RPMI7951 (cell line): ENCODE results near the gene SCUBE2. TPM values are rescaled to one million over a fixed set of nuclear protein-coding genes. Genes with fewer than 3 reads are reported as not detected.
"Not testable (repeated sequence)": the region's sequence is repeated elsewhere in the genome, so short reads cannot be mapped to it uniquely, and the experiment has no call there.

Source experiments
- DNase-seq: peaks from one replicate; pipeline ENCODE4 v3.0.0-alpha.2; 2012; ENCODE audit warnings: low read depth
- total RNA-seq: library from RNA; depleted of rRNA; stranded (reverse); fragments of >200 nt; shearing (Covaris generic); gene quantifications from 2 replicates; pipeline ENCODE4 v1.2.3, GENCODE V29; 2014

The SCUBE2 gene
- total RNA-seq, 1 experiment from 2014 or later = 0.36 TPM

DNA sequence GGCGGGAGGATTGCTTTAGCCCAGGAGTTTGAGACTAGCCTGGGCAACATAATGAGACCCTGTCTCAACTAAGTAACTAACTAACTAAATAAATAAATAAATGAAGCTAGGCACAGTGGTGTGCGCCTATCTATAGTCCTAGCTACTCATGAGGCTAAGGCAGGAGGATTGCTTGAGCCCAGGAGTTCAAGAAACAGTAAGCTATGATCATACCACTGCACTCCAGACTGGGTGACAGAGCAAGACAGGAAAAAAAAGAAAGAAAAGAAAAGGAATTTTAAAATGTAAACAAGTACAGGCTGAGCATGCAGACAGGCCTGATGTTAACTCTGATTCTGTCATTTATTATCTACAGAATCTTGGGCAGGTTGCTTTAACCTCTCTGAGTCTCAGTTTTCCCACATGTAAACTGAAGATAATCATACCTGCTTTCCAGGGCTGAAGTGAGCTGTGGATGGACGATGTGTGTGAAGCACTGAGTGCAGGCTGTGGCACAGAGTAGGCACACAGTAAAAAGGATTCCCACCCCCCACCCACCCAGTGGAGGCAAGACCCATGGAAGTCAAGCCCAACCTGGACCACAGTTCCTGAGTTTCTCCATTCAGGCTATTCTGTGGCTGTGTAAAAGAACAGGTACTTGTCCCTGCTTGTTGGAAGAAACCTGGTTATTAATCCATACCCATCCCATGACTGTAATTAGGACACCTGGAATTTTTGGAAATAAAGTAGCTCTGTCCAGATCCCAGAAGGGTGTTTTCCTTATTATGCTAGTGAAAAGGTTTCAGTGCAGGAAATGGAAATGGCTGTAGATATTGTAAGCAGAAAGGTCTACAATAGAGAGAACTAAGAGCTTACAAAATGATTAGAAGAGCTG, 18.7 kb upstream of the SCUBE2 start:
- DNase-seq = no peak

DNA sequence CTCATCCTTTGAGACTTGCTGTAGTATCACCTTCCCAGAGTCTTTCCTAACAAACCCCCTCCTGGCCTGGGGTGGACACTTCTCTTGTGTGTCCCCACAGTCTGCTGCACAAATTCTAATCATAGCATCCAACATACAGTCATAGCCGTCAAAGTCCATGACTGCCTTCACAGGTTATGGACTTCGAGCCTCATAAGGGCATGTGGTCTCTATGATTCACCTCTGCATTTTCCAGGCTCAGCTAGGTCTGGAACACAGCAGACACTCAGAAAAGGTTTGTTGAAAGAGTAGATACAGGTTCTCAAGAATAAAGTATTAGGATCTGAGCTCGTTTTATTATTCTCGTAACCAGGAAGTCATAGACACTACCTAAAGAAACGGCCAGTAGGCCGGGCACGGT, 13.2 kb upstream of the SCUBE2 start:
- no peak for DNase-seq

DNA sequence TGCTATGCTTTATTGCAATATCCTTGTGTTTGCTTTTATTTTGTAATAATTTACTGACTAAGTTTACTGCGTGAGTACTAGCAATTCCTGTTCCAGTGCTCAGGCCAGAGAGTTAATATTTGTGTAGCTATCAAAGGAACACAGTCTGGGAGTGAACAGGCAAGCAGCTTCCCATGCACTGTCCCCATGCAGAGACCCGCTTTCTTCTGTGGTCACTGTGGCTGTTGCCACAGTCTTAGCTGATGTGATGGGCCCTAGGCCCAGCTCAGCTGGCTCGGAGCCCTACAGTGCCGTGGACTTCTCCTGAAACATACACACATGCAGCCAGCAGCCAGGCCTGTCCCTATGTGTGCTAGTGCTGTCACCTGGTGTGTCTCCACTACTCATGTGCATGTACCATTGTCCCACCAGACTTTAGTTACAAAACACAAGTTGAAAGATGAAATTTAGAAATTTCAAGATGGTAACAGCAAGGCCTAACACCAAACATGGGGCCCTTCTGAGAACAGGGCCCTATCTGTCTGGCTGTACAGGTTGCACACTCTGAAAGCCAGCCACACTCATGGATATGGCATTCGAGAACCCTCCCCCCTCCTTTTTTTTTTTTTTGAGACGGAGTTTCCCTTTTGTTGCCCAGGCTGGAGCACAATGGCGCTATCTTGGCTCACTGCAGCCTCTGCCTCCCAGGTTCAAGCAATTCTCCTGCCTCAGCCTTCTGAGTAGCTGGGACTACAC, 12.3 kb upstream of the SCUBE2 start:
- no peak for DNase-seq

DNA sequence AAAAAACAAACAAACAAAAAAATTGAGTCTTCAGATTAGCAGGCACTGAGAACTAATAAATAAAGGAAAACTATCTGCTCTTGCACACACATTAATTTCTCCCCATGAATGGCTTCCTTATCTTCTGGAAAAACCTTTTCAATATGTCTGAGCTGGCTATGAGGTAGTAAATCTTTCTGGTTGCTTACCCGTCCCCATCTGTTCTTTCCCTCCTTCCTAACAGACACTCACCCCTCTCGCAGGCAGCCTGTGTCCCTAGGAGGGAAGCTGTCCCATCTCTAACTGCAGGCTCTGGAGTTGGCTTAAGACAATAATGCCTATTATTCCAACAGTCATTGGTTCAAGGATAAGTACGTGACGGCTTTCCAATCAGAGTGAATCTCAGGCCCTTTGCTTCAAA, 8.2 kb upstream of the SCUBE2 start:
- no peak for DNase-seq

DNA sequence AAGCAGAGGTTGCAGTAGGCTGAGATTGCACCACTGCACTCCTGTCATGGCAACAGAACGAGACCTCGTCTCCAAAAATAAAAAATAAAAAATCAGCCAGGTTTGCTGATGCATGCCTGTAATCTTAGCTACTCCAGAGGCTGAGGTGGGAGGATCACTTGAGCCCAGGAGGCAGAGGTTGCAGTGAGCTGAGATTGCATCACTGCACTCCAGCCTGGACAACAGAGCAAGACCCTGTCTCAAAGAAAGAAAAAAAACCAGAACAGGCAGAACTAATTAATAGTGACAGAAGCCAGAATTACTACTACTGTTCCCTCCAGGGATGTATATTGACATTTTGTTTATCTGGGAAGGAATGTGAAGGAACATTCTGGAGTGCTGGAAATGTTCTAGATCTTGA, 7.1 kb upstream of the SCUBE2 start:
- not testable (repeated sequence) for DNase-seq

DNA sequence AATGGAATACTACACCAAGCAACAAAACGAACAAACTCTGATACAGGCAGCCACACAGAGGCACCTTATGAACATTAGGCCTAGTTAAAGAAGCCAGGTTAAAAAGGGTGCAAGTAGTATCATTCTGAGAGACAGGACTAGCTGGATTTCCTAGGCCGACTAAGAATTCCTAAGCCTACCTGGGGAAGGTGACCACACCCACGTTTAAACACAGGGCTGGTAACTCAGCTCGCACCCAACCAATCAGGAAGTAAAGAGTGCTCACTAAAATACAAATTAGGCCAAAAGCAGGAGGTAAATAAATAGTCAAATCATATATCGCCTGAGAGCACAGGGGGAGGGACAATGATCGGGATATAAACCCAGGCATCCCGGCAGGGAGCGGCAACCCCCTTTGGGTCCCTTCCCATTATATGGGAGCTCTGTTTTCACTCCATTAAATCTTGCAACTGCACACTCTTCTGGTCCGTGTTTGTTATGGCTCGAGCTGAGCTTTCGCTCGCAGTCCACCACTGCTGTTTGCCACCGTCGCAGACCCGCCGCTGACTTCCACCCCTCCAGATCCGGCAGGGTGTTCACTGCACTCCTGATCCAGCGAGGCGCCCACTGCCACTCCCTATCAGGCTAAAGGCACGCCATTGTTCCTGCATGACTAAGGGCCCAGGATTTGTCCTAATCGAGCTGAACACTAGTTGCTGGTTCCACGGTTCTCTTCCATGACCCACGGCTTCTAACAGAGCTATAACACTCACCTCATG, 6.0 kb upstream of the SCUBE2 start:
- not testable (repeated sequence) for DNase-seq

DNA sequence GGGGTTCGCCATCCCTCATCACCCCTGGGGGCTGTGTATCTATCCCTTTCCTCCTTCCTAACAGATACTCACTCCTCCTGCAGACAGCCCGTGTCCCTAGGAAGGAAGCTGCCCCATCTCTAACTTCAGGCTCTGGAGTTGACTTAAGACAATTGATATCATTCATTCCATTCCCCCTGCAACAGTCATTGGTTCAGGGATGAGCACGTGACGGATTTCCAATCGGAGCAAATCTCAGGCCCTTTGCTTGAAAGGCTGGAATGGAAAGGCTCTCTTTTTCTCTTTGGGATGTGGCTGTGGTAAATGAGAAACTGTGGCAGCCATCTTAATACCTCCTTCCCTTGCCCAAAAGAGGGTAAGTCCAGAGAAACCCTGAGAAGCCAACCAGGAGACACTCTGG, 5.0 kb upstream of the SCUBE2 start:
- no peak for DNase-seq

DNA sequence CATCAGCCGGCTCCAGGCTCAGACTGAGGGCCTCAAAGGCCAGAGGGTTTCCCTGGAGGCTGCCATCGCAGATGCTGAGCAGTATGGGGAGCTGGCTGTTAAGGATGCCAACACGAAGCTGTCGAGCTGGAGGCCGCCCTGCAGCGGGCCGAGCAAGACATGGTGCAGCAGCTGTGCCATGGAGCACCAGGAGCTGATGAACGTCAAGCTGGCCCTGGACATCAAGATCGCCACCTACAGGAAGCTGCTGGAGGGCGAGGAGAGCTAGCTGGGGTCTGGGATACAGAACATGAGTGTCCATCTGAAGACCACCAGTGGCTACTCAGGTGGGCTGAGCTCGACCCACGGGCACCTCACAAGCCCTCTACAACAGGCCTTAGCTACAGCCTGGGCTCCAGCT, 4.0 kb upstream of the SCUBE2 start:
- no peak for DNase-seq

DNA sequence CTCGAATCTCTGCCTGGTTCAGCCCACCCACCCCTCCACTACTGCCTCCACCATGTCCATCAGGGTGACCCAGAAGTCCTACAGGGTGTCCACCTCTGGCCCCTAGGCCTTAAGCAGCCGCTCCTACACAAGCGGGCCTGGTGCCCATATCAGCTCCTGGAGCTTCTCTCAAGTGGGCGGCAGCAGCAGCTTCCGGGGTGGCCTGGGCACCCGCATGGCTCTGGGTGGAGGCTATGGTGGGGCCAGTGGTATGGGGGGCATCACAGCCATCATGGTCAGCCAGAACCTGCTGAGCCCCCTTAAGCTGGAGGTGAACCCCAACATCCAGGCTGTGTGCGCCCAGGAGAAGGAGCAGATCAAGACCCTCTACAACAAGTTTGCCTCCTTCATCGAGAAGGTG, 3.0 kb upstream of the SCUBE2 start:
- no peak for DNase-seq

DNA sequence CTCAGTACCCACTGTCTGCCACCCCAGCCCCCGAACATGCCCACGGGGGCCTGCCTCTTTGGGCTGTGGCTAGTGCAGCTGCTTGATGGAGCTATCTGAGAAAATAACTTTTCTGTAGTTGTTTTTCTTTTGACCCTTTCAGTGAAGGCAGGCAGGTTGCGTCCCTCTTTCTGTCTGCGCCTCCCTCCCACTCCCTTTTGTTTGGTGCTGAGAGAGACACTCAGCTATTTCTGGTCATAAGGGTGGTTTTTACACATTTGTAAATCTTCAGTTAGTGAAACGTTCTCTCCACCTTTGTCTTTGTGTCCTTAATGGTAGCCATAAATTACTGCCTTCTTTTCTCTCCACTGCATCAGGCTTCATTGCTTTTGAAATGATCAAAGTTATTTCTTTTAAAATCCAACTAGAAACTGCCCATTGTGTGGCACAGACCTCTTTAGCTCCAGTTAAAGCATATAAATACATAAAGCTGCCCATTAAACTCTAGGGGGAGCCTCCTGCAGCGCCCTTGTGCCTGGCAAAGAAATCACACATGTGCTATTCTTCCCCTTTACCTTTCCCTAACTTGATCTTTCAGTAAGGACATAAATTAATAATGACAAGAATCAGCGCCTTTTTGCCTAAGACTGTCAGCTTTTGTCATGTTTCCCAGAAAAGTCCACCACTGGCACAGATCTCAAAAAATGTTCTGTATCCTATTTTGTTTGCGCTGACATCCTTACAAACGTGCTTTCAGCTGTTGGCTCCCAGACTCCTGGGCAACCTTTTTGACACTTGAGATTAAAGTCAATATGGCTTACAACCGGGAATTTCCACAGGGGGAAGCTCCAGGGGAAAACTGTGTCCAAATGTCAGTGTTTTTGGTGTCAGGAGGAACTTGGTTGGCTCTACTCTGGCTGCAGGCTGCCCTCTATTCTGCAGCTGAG, 1.7 kb upstream of the SCUBE2 start:
- no peak for DNase-seq

DNA sequence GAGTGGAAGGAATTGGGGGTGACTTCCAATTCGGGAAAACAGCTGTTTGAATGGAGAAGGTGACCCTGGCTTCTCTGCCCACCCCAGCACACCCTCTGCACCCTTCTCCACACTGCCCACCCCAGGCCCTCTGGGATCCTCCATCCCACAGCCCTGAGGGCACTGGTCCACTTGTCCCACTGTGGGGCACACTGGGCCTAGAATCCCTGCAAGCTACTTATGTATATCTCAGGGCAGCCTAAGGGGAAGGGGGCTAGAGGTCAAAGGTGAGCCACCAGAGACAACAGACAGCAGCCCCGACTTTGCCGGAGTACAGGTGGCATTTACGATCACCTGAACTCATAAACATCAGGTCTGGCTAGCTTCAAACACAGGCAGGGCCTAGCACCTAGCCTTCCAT, 673 bp upstream of the SCUBE2 start:
- no peak for DNase-seq

DNA sequence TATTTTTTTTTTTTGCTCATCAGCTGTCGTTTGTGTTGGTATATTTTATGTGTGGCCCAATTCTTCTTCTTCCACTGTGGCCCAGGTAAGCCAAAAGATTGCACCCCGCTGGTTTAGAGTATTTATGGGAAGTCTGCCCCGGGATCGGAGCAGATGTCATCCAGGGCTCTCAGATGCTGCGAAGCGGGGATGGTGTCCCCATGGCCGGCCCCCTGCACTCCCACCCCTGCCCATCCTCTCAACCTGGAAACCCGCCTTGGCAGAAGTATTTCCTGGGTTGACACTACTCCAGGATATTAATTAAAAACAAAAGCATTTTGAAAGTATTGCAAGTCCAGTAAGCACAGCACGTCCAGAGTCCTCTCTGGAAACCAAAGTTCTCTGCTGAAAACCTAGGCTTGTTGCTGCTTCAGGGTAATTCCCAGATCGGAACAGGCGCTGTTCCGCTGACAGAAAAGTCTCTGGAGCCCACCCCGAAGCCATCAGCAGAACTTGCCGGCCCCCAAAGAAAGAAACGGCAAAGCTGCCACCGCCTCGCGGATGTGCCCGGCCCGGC, 833 bp downstream of the SCUBE2 start:
- DNase-seq = no peak

DNA sequence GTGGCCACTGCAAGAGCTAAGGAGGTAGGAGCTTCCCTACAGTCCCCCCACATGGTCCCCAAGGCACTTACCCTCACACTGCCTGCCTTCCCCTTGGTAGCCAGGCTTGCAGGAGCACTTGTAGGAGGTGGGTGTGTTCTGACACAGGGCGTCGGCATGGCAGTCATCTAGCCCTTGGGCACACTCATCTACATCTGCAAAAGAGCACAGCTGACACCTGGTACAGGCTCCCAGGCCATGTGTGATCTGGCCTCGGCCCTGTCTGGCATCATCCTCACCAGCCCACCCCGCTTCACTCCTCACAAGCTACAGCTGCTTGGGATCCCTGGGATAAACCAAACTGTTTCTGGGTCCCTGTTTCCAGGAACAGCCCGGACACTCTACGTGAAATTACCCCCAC, 1.8 kb downstream of the SCUBE2 start:
- no peak for DNase-seq

DNA sequence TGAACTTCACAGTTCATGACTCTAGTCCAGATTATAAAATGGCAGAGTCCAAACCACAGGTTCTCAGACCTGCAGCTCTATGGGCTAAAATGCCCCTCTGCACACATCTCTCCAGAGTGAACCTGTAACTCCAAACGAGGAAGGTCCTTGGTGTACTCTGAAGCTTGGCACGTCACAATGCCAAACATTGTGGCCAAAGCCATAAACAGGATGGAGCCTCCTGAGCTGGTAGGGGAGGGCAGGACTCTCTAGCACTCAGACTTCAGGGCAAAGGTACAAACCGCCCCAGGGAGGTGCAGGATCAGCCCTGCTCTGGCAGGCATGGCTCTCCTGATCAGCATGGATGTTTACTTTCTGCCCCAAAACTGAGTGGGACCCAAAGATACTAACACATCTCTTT, 2.3 kb downstream of the SCUBE2 start:
- DNase-seq = no peak

DNA sequence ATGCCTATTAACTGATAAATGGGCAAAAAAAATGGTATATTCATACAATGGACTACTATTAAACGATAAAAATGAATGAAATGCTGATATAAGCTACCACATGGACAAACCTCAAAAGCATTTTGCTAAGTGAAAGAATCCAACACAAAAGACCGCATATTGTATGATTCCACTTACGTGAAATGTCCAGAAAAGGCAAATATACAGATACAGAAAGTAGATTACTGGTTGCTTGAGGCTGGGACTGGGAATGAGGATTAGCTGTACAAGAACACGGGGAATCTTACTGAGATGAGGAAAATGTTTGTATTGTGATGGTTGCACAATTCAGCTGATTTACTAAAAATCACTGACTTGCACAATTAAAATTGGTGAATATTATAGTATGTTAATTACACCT, 8.8 kb downstream of the SCUBE2 start:
- no peak for DNase-seq

DNA sequence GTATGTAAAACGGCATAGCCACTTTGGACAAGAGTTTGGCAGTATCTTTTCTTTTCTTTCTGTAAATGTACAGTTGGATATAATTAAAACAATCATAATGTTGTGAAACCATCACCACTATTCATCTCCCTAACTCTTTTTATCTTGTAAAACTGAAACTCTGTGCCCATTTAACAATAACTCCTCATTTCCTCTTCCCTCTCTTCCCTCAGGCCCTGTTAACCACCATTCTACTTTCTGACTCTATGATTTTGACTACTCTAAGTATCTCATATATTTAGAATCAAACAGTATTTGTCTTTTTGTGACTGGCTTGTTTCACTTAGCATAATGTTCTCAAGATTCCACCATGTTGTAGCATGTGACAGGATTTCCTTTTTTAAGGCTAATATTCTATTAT, 10.2 kb downstream of the SCUBE2 start:
- DNase-seq = no peak

DNA sequence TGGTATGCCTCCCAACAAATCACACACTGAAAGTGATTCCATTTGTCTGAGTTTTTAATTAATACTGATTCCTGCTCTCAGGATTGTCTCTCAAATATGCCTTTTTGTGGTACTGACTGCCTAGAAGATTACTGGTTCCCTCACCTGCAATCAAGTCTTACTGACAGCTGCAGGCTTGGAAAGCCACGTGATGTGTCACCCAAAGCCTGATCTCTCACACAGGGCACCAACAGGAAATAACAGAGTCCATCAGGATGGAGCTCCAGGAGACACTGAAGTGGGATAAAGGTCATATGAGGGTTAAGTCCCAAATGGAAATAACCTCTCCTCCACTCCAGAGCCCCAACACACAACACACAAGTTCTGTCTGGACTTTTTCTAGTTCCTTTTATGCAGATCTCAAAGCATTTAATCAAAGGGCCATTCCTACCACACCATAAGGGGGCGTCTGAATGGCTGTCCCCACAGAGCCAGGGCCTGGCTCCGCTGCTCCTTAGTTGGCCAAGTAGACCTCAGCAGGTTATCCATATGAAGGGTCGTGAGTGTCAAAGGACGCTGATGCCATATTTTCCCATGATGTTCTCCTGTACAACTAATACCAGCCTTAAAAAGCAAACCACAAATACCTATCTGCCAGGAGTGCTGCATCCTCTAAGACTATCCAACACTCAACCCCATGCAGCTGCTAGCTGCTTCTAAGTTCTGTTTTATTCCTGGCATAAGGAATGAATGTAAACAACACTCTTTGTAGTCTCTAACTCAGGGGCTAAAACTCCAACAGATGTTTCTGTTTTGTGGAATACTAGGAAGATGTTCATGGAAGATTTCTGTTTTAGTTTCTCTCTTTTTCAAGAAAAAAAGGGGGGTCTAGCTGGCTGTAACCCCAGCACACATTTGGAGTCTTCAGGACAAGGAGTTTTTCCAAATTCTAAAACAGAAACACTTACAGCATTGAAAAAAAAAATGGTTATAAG, 13.0 kb downstream of the SCUBE2 start:
- no peak for DNase-seq

DNA sequence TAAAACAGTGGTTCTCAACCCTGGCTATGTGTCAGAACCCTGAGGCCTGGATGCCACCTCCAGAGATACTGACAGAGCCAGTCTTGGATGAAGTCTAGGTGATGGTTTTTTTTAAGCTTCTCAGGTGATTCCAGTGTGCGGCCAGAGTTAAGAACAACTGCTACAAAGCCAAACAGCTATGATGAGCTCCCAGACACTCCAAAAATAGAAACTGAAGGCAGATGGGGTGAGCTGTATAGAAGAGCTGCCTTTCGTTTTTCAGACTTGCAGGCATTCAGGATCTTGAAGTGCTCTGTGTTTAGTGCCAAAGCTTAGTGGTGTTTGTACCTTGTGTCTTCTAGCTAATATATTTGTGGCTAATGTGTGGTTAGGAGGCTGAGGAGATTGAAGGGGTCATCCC, 14.2 kb downstream of the SCUBE2 start:
- DNase-seq = no peak

DNA sequence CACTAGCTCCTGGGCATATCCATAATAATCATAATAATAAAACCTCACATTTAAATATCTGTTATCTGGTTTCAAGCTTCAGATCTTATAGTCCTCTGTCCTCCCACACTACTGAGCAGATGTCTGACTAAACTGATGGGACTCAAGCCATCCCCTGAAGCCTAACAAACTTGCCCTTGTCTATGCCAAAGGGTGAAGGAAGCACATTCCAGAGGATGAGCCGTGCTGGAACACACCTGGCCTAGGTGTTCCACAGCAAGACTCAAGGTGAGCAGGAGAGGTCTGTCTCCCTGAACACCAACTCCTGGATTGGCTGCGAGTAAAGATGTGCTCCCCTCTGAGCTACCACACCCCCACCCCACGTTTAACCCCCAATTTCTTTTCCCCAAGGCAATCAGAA, 14.7 kb downstream of the SCUBE2 start:
- DNase-seq = no peak

DNA sequence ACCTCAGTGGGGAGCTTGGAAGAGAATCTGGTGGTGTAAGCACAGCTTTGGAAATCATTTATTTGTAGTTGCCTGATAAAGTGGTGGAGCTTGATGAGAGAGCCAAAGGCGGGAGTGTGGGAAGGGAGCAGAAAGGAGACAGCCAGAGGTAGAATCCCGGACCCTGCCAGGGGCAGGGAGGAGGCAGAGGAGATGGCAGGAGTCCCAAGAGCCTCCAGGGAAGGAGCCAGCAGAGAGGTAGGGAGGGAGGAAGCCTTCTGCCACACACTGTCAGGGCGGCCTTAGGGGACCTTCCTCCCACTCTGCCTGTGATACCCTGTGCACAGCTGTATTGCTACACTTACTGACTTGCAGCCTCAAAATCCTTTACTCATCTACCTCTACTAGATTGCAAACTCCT, 15.4 kb downstream of the SCUBE2 start:
- DNase-seq = no peak
